HEK293 (cell line): ENCODE results near the gene CDC37L1.

Experiments
- CTCF ChIA-PET: fragments of 350-600 bp; formaldehyde crosslinking; extraction: SDS; loops from one replicate; lab custom pipeline; 2021; ENCODE audit warnings: antibody characterized with exemption; lab: Yijun Ruan, JAX
- POLR2A ChIA-PET: fragments of 300-600 bp; formaldehyde crosslinking; extraction: SDS; loops from one replicate; lab custom pipeline; 2020; ENCODE audit warnings: antibody characterized with exemption, inconsistent platforms; lab: Yijun Ruan, JAX
- H3K27ac ChIP-seq: fragments of 200-500 bp; sonication (Bioruptor generic); 2 replicates; pipeline ENCODE4 v1.5.1; 2014; ENCODE audit warnings: low read depth, low read length, control low read depth, inconsistent platforms; ENCODE audit errors: extremely low read depth
- H3K36me3 ChIP-seq, 2 experiments: fragments of 200-500 bp in 1 of 2; sonication (Bioruptor generic) in 1 of 2; 1 replicate in 1 of 2; 2 replicates in 1 of 2; pipeline ENCODE4 v1.5.1; 2014 to 2017; ENCODE audit warnings: inconsistent platforms in 2 of 2, low read length in 2 of 2; ENCODE audit not compliant: control insufficient read depth in 2 of 2, insufficient read depth in 1 of 2
- H3K4me1 ChIP-seq: fragments of 200-500 bp; sonication (Bioruptor generic); 2 replicates; pipeline ENCODE4 v1.5.1; 2014; ENCODE audit warnings: mild to moderate bottlenecking, low read length, inconsistent platforms; ENCODE audit not compliant: control insufficient read depth, insufficient read depth
- H3K4me3 ChIP-seq: 2 replicates; pipeline ENCODE4 v1.5.1; 2011; ENCODE audit warnings: low read depth, mild to moderate bottlenecking, control low read depth, low read length, moderate library complexity
- H3K9me3 ChIP-seq: fragments of 200-500 bp; sonication (Bioruptor generic); 2 replicates; pipeline ENCODE4 v1.5.1; 2014; ENCODE audit warnings: low read depth, low read length, inconsistent platforms; ENCODE audit not compliant: control insufficient read depth, insufficient read depth
- HOXC10 ChIP-seq: sonication (generic); formaldehyde crosslinking; IDR thresholded peaks from 2 replicates; pipeline ENCODE4 v1.8.1; 2023; ENCODE audit warnings: mild to moderate bottlenecking, missing genetic modification reagents
- KLF1 ChIP-seq: fragments of 450-650 bp; formaldehyde crosslinking; IDR thresholded peaks from 2 replicates; pipeline ENCODE4 v1.5.1; 2016; ENCODE audit warnings: missing biosample characterization, missing genetic modification characterization
- OVOL3 ChIP-seq: fragments of 450-650 bp; formaldehyde crosslinking; IDR thresholded peaks from 2 replicates; pipeline ENCODE4 v1.5.1; 2016; ENCODE audit warnings: missing biosample characterization, missing genetic modification characterization
- ZNF18 ChIP-seq: fragments of 450-650 bp; formaldehyde crosslinking; IDR thresholded peaks from 2 replicates; pipeline ENCODE4 v1.5.1; 2016; ENCODE audit warnings: missing biosample characterization, missing genetic modification characterization
- ZNF184 ChIP-seq: fragments of 450-650 bp; IDR thresholded peaks from 2 replicates; pipeline ENCODE4 v1.5.1; 2018; ENCODE audit warnings: missing biosample characterization, mild to moderate bottlenecking, missing genetic modification characterization
- ZNF426 ChIP-seq: fragments of 450-650 bp; formaldehyde crosslinking; IDR thresholded peaks from 2 replicates; pipeline ENCODE4 v1.5.1; 2017; ENCODE audit warnings: missing biosample characterization, missing genetic modification characterization, mild to moderate bottlenecking, inconsistent platforms, moderate library complexity
- ZNF433 ChIP-seq: fragments of 450-650 bp; formaldehyde crosslinking; IDR thresholded peaks from 2 replicates; pipeline ENCODE4 v1.5.1; 2016; ENCODE audit warnings: missing biosample characterization, missing genetic modification characterization, low read depth
- ZNF521 ChIP-seq: fragments of 450-650 bp; formaldehyde crosslinking; IDR thresholded peaks from 2 replicates; pipeline ENCODE4 v1.5.1; 2017; ENCODE audit warnings: missing biosample characterization, mild to moderate bottlenecking, missing genetic modification characterization
- ZNF596 ChIP-seq: fragments of 450-650 bp; IDR thresholded peaks from 2 replicates; pipeline ENCODE4 v1.5.0; 2018; ENCODE audit warnings: missing biosample characterization, mild to moderate bottlenecking, missing genetic modification characterization, moderate library complexity
- ZNF670 ChIP-seq: fragments of 450-650 bp; formaldehyde crosslinking; IDR thresholded peaks from 2 replicates; pipeline ENCODE4 v1.5.1; 2016; ENCODE audit warnings: missing biosample characterization, missing genetic modification characterization, low read depth
- ZNF777 ChIP-seq: fragments of 450-650 bp; formaldehyde crosslinking; IDR thresholded peaks from 2 replicates; pipeline ENCODE4 v1.5.1; 2017; ENCODE audit warnings: missing biosample characterization, missing genetic modification characterization, borderline replicate concordance

Gene CDC37L1

GRCh38 chr9:4755026-4755609 lies 75.7 kb downstream of the CDC37L1 start (continued):
- TF ChIP-seq ZNF670 (no peak), ZNF184 (tag by site-specific recombination) (no peak), ZNF426 (tag by site-specific recombination) (no peak), HOXC10 (CRISPR knock-in tag) (no peak), ZNF433 (no peak), ZNF521 (no peak)

- TF ChIP-seq OVOL3 (tag by site-specific recombination) (no peak), ZNF18 (tag by site-specific recombination) (no peak), KLF1 (no peak), ZNF777 (tag by site-specific recombination) (no peak), ZNF596 (tag by site-specific recombination) (no peak)
- no peaks in the 10 kb centered on the region for H3K36me3 ChIP-seq
- no peak overlapping the region for H3K4me3 ChIP-seq
- no peaks in the 10 kb centered on the region for H3K4me1 ChIP-seq
- H3K27ac ChIP-seq = no peak overlapping the region
- ChIA-PET CTCF (interaction anchor here (0.5 to 1.1 kb wide), 4 partner anchors 12 to 153 kb away, joined by 3 read pairs; partner anchors contain the start of gene RCL1), POLR2A (interaction anchor here (1.1 kb wide), 1 partner anchor 16 kb away, joined by 3 read pairs; the partner anchor contains the start of gene AK3)
- H3K9me3 ChIP-seq = no peaks in the 10 kb centered on the region
Measured at GRCh38 chr9:4756420-4756819, 77.1 kb downstream of the CDC37L1 start.
